ENCODE results near the gene HIP1R.

- TF ChIP-seq CTCF (IDR thresholded peaks at IDR 0.05) (no peak), POLR2A (IDR thresholded peaks at IDR 0.05) (no peak)
Measured at GRCh38 chr12:122830517-122831214, 4.6 kb upstream of the HIP1R start.

Measured in thyroid gland (tissue), 4 donors.